Tibial nerve (tissue), 3 donors: ENCODE measurements around the gene RPL14.

Experiments
- CTCF ChIP-seq, 5 experiments: fragments of 200-600 bp in 3 of 5; fragments of 450-650 bp in 2 of 5; sonication (generic) in 3 of 5; IDR thresholded peaks; one replicate each; pipeline ENCODE4 v1.5.1; 2016 to 2019; ENCODE audit warnings: antibody characterized with exemption in 5 of 5, mild to moderate bottlenecking in 3 of 5, moderate library complexity in 2 of 5
- POLR2A ChIP-seq, 2 donors: fragments of 450-650 bp; IDR thresholded peaks; one replicate each; pipeline ENCODE4 v1.6.1; 2017; ENCODE audit warnings: antibody characterized with exemption in 2 of 2, mild to moderate bottlenecking in 2 of 2, moderate library complexity in 2 of 2

- TF ChIP-seq CTCF (IDR thresholded peaks at IDR 0.05), result no peak
- no peak for TF ChIP-seq POLR2A (IDR thresholded peaks at IDR 0.05)
These were observed 20.5 kb downstream of the RPL14 start for GRCh38 chr3:40477666-40478065.
